ENCODE data around the gene ANKRD53.

The ANKRD53 gene

GRCh38 chr2:70977605-70978205 is 725 bp upstream of the ANKRD53 start:
- no peaks in the 10 kb centered on the region for H3K27me3 Mint-ChIP-seq
- H3K4me3 Mint-ChIP-seq: peak overlapping the region; percentile 81 to 87
- H3K27ac Mint-ChIP-seq: peak overlapping the region; percentile 55 to 92
- no peaks in the 10 kb centered on the region for H3K9me3 Mint-ChIP-seq
- H3K4me1 Mint-ChIP-seq: peaks cover 21% of the 10 kb centered on the region
- ATAC-seq (peak; percentile 44), DNase-seq (peak in 1 of 2 donors; percentile 36)

- Mint-ChIP-seq H3K27me3 (no peaks in the 10 kb centered on the region), H3K9me3 (no peaks in the 10 kb centered on the region), H3K27ac (no peak overlapping the region), H3K4me3 (peak overlapping the region; percentile 14 to 53), H3K4me1 (peaks cover 22% of the 10 kb centered on the region)
- peak in 1 of 2 donors; percentile 21 for DNase-seq
- ATAC-seq: no peak
Observed at GRCh38 chr2:70979180-70979488, 704 bp downstream of the ANKRD53 start.

DNA sequence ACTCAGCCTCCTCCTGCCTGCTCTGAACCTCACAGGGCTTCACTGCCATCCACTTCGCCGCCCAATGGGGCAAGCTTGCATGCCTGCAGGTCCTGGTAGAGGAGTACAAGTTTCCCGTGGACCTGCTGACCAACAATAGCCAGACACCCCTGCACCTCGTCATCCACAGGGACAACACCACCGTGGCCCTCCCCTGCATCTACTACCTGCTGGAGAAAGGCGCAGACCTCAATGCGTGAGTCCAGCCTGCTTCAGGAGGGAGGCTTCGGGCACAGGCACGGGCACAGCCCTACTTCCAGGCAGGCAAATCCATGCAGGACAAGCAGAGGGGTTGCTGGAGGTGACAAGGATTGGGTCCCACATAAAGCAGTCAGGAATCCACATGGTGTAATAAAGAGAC is 1.2 kb downstream of the ANKRD53 start:
- no peak overlapping the region for H3K27ac Mint-ChIP-seq
- no peaks in the 10 kb centered on the region for H3K27me3 Mint-ChIP-seq
- H3K4me1 Mint-ChIP-seq: peaks cover 27% of the 10 kb centered on the region
- ATAC-seq (no peak), DNase-seq (peak in 1 of 2 donors; percentile 6)
- H3K4me3 Mint-ChIP-seq: peak overlapping the region; percentile 14 to 53
- no peaks in the 10 kb centered on the region for H3K9me3 Mint-ChIP-seq

DNA sequence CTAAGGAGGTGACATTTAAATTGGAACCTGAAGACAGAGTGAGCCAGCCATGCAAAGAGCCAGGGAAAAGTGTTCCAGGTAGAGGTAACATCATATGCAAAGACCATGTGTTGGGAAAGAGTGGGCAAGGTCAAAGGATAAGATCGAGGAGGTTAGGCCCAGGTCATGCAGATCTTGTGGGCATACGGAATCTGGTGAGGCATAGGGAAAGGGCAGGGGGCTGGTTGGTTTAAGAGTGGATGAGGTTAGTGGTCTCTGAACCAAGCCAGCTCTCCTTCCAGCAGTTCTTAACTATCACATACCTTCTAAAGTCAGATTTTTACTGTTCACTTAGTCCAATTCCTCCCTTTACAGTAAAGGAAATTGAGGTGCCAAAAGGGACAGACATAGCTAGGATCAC is 3.0 kb downstream of the ANKRD53 start:
- ATAC-seq (no peak), DNase-seq (no peak)
- Mint-ChIP-seq H3K4me3 (no peak overlapping the region), H3K9me3 (no peaks in the 10 kb centered on the region), H3K4me1 (peaks cover 44% of the 10 kb centered on the region), H3K27ac (no peak overlapping the region), H3K27me3 (no peaks in the 10 kb centered on the region)

- no peak for ATAC-seq
- DNase-seq: peak in 1 of 2 donors; percentile 6
- Mint-ChIP-seq H3K27me3 (no peaks in the 10 kb centered on the region), H3K27ac (no peak overlapping the region), H3K9me3 (no peaks in the 10 kb centered on the region), H3K4me1 (peaks cover 42% of the 10 kb centered on the region), H3K4me3 (no peak overlapping the region)
Observed at GRCh38 chr2:70981866-70982810, 3.7 kb downstream of the ANKRD53 start.

- ATAC-seq (no peak), DNase-seq (peak in 1 of 2 donors; percentile 4)
Observed at GRCh38 chr2:70982971-70983370, 4.5 kb downstream of the ANKRD53 start.

GRCh38 chr2:70983506-70984227 is 5.2 kb downstream of the ANKRD53 start:
- H3K27me3 Mint-ChIP-seq: no peaks in the 10 kb centered on the region
- H3K4me1 Mint-ChIP-seq: peaks cover 32% of the 10 kb centered on the region
- no peak overlapping the region for H3K4me3 Mint-ChIP-seq
- peak in 1 of 2 donors; percentile 6 for DNase-seq
- H3K27ac Mint-ChIP-seq: peak overlapping the region in 1 of 2 donors; percentile 84
- ATAC-seq: no peak
- H3K9me3 Mint-ChIP-seq: no peaks in the 10 kb centered on the region

More at GRCh38 chr2:70982971-70983370, 4.5 kb downstream of the ANKRD53 start:
- no peaks in the 10 kb centered on the region for H3K27me3 Mint-ChIP-seq
- H3K4me1 Mint-ChIP-seq: peaks cover 34% of the 10 kb centered on the region
- no peak overlapping the region for H3K4me3 Mint-ChIP-seq
- H3K27ac Mint-ChIP-seq: no peak overlapping the region
- no peaks in the 10 kb centered on the region for H3K9me3 Mint-ChIP-seq

DNA sequence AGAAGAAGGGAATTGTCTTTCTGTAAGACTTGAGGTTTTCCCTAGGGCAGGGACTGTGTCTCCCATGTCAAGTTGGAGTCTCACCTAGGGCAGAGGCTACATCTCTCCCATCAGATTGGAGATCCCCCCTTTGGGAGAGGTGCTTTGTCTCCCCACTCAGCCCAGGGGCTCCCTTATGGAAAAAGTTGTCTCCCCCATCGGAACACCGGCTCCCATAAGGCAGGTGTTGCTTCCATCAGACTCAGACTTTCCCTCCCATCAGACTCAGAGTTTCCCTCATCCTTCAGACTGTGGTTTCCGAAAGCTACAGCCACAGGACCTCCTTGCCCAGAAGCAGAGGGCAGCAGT is 5.8 kb downstream of the ANKRD53 start:
- Mint-ChIP-seq H3K4me1 (peaks cover 35% of the 10 kb centered on the region), H3K27me3 (no peaks in the 10 kb centered on the region), H3K27ac (no peak overlapping the region), H3K9me3 (no peaks in the 10 kb centered on the region), H3K4me3 (no peak overlapping the region)
- no peak for DNase-seq
- ATAC-seq: no peak

DNA sequence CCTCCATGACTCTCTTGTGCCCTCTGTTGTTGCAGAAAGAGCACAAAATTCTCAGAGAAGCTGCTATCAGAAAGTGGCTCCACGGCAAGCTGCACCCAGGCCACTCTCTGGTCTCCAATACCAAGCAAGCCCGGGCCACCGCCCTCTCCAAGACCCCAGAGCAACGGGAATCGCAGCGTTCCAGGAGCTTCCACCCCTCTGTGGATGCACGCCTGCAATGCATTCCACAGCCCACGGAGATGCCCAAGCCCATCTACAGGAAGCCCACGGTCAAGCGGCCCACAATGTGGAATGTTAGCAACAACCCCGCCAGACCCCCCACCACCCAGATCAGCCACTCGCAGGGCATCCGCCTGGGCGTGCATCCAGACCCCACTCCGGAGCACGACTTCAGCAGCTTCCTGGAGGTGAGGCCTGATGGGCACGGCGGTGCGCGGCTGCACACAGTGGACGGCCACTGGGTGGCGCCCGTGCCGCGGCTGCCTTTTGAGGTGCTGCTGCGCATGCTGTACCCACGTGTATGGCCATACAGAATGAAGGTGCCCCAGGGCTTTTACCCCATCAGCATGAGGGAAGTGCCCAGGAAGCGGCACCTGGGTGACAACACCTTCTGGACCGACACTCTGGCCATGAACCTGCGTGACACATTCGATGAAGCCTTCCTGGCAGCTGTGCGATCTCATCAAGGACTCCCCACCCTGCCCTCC is 6.3 kb downstream of the ANKRD53 start:
- H3K27me3 Mint-ChIP-seq: no peaks in the 10 kb centered on the region
- H3K4me1 Mint-ChIP-seq: peaks cover 35% of the 10 kb centered on the region
- peak overlapping the region; percentile 46 to 55 for H3K4me3 Mint-ChIP-seq
- ATAC-seq (peak; percentile 98), DNase-seq (peak; percentile 82 to 85)
- H3K27ac Mint-ChIP-seq: no peak overlapping the region
- H3K9me3 Mint-ChIP-seq: no peaks in the 10 kb centered on the region

DNA sequence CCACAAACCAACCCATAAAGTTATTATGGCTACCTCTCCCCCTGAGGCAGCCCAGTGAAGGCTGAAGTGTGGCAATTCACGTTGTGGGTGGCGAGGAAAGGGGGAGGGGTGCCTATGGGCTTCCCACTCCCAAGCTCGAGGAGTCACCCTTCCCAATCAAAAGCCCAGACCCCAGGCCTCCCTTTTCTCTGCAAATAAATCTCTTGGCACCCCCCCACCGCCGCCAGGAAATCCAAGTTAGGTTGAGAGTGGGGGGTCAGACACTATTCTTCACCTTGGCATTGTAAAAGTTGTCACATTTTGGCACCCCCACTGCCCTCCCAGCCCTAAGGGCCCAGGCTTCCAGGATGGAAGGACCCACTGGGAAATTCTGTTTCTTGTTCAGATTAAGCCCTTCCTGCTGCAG is 6.9 kb downstream of the ANKRD53 start:
- no peak for ATAC-seq
- no peak overlapping the region for H3K4me3 Mint-ChIP-seq
- H3K27ac Mint-ChIP-seq: no peak overlapping the region
- no peaks in the 10 kb centered on the region for H3K9me3 Mint-ChIP-seq
- no peaks in the 10 kb centered on the region for H3K27me3 Mint-ChIP-seq
- H3K4me1 Mint-ChIP-seq: peaks cover 35% of the 10 kb centered on the region
- DNase-seq: no peak

GRCh38 chr2:70985956-70986355 is 7.5 kb downstream of the ANKRD53 start:
- DNase-seq (no peak), ATAC-seq (no peak)
- H3K4me3 Mint-ChIP-seq: no peak overlapping the region
- peak overlapping the region in 1 of 2 donors; percentile 76 for H3K27ac Mint-ChIP-seq
- H3K4me1 Mint-ChIP-seq: peaks cover 36% of the 10 kb centered on the region
- H3K27me3 Mint-ChIP-seq: no peaks in the 10 kb centered on the region
- no peaks in the 10 kb centered on the region for H3K9me3 Mint-ChIP-seq

GRCh38 chr2:70986499-70987189 is 8.2 kb downstream of the ANKRD53 start:
- Mint-ChIP-seq H3K27ac (peak overlapping the region in 1 of 2 donors; percentile 76), H3K27me3 (no peaks in the 10 kb centered on the region), H3K4me3 (no peak overlapping the region), H3K4me1 (peaks cover 43% of the 10 kb centered on the region), H3K9me3 (no peaks in the 10 kb centered on the region)
- DNase-seq (no peak), ATAC-seq (no peak)

DNA sequence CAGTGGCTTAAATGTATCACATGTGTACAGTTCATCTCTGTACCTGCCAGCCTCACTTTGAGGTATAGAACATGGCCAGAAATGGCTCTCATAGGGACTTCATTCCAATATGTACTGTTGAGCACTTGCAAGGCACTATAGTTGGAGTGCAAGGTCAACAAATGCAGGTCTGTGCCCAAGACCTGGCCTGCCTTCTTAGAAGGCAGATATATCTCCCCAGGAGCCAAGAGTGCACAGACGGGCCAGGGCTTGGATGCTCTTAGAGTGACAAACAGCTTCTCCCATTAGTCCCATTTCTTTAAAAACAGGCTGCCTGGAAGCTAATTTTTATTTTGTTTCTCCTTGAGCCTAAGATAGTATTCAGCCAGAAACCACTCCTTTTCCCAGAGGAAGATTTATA is 9.0 kb downstream of the ANKRD53 start:
- DNase-seq (no peak), ATAC-seq (no peak)
- Mint-ChIP-seq H3K9me3 (no peaks in the 10 kb centered on the region), H3K4me1 (peaks cover 50% of the 10 kb centered on the region), H3K4me3 (no peak overlapping the region), H3K27me3 (no peaks in the 10 kb centered on the region), H3K27ac (no peak overlapping the region)

DNA sequence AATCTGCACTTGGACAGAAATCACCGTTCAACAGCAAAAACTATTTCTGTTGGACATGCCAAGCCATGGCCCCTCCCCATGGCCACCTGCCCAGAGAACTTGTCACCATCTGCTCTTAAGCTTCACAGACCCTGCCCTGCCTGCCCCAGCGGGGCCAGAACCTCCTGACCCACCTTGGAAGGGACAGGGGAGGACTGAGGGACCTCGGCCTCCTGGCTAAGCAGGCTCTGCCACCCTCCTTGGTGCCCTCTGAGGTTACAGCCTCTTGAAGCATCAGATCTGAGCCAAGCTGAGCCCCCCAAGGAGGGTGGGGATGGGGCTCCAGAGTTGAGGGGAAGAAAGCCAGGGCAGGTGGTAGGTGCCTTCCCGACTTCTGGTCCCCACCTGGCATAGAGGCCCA is 9.7 kb downstream of the ANKRD53 start:
- no peak for ATAC-seq
- no peak overlapping the region for H3K4me3 Mint-ChIP-seq

More for the DNA sequence above, 9.7 kb downstream of the ANKRD53 start:
- H3K27me3 Mint-ChIP-seq: no peaks in the 10 kb centered on the region
- no peaks in the 10 kb centered on the region for H3K9me3 Mint-ChIP-seq
- H3K27ac Mint-ChIP-seq: no peak overlapping the region
- H3K4me1 Mint-ChIP-seq: peaks cover 58% of the 10 kb centered on the region
- no peak for DNase-seq

All from stimulated activated naive CD8-positive, alpha-beta T cell treated with anti-CD3 and anti-CD28 coated beads, Interleukin-15, amount 100 ng/mL, for 72 hours (primary cell).